Amniotic stem cell (primary cell): Measurements from ENCODE around the gene INPP4A.

Experiments used
- DNase-seq: peaks from one replicate; lab custom pipeline; 2025; lab: John Stamatoyannopoulos, UW

INPP4A gene

DNA sequence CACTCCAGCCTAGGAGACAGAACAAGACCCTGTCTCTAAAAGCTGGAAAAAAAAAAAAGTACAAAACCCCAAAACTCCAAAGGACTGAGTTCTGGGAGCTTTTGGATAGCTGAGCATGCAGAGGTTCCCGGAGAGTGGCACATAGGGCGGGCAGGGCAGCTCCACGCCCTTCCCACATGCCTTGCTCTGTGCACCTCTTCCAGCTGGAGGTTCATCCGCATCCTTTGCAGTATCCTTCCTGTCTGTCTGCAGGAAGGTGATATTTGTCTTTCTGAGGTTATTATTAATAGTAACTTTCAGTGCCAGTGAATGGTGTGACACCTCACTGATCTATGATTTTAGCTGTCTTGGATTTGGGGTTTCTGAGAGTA is 70.2 kb downstream of the INPP4A start:
- no peak for DNase-seq

DNA sequence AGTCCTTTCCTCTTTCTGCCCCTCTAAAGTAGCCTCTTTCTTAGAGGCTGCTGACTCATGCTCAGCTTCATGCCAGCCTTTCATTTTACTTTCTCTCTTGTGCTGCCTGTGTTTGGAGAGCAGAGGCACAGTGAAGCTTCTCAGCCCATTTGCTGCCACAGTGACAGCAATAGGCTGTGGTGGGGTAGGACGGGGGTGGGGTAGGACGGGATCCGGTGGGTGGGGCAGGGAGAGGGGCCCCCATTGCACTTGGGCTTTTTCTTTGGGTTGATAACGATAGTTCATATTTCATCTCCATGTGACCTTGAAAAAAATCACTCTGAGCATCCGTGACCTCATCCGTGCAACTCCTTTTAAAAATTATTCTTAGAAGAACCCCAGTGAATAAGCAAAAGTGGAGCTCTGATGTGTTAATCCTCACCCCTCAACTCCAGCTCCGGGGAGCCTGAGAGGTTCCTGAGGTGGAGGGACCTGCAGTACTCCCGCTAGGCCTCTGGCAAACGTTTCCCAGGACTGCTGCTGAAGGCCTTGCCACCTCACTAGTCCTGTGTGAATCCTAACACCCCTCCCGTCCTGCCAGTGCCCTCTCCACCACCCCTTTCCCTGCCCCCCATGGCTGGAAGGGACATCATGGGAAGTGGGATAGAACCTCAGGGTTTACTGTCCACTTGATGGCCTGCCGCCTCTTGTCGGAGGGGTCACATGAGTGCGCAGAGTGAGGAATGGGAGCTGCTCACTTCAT is 70.8 kb downstream of the INPP4A start:
- DNase-seq = no peak

DNA sequence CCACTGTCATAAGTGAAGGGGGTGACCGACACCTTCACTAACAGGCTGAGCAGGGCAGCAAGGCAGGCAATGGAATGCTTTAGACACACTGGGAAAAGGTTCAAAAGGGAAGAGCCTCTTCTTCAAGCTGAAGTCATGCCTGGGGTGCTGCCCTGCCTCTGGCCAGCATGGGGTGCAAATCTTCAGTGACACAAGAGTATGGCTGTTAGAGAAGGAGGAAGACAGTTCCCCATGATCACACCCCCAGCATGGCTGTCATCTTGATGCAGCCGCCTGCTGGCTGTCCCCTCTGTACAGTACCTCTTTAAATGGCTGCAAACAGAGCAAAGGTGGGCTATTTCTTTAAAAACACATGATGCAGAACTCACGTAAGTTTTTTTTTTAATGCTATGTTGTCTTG is 71.9 kb downstream of the INPP4A start:
- no peak for DNase-seq

DNA sequence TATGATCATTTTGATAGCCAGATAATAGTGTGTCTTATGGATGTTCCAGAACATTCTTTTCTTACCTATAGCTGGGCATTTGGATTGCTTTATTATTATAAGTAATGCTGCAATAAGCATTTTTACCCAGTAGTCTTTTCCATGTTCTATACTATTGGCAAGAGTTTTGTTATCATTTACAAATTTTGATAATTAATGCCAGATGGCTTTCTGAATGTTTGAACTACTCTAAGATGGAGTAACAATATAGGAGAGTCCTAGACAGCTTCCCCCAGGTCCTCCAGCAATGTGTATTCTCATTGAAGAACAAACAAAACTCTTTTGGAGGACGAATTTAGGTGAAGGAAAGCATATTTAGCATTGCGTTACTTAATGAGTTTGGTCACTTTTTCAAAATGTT is 73.0 kb downstream of the INPP4A start:
- no peak for DNase-seq

DNA sequence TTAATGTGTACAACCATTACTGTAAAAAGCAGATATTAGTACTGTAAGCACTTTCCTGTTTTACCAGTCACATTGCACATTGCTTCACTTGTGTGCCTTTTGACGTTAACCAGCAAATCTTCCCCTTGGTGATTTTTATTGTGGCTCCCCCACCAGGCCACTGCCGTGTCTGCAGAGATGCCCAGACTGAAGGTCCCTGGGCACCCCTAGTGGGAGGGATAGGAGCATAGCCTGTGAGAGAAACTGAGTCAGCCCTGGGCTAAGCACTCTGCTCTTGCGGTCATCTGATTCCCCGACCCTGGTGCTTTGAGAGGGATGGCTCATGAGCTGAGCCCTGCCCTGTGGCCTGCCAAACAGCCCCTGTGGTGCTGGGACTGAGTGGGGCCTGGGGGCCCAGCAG is 73.4 kb downstream of the INPP4A start:
- DNase-seq = no peak

DNA sequence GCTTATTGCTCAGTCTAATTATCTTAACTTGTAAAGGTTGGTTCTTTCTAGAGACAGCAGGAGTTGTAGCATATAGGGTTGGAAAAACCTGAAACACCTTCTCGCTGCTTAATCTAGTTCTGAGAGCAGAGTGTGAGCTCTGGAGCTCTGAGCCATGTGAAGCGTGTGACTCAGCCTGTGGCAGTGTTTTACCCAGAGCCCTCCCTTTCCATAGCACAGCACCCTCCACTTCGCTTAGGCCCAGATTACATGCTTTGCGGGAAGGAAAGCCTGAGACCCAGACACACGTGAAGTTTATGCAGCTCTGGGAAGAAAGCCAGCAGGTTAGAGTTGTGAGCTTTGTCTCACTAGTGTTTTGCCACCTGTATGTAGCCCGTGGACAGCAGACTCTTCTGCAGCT is 74.5 kb downstream of the INPP4A start:
- no peak for DNase-seq

DNA sequence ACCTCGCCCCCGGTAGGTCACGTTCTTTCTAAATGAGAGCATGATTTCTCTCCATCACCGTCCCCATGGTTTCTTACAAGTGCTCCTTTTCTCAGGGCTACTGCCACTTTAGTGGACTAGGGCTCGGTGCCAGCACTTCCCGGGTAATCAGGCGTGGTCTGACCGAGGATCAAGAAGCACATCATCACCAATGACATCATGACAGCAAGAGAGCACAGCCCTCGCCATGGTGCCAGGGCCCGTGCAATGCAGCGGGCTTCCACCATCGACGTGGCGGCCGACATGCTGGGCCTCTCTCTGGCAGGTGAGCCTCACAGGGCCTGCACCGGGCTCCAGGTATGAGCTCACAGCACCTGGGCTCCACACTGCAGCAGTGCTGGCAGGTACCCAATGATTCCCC is 75.2 kb downstream of the INPP4A start:
- DNase-seq = no peak

DNA sequence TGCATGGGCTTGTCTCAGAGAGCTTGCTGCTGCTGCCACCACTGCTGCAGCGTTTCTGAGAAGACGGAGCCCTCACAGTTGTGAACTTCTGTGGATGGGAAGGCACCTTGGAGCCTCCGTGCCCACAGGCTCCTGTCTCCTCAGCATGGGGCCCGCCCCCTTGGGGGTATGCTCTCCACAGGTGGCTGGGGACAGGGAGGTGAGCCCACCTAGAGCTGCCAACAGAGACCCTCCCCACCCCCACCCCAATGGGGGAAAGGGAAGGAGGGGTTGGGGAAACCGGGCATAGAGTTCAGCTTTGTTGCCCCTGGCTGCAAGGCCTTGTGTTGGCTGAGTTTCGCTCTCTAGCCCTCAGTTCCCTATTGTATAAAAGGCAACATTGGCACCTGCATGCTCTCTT is 76.1 kb downstream of the INPP4A start:
- no peak for DNase-seq

DNA sequence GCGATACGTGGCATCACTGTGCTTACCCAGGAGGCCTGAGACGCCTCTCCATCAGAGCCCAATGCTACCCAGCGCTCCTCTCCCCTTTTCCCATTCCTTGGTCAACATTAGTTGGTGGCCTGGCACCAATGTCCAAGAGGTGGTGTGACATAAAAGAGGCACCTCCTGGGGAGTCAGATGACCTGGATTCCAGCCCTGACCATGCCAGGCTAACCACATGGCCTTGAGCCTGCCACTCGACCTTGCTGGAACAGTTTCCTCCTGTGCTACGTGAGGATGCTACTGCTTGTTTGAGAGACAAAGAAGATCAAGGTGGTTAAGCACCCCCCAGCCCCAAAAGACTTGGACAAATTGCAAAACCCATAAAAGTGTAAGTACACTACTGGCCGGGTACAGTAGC is 76.6 kb downstream of the INPP4A start:
- no peak for DNase-seq

DNA sequence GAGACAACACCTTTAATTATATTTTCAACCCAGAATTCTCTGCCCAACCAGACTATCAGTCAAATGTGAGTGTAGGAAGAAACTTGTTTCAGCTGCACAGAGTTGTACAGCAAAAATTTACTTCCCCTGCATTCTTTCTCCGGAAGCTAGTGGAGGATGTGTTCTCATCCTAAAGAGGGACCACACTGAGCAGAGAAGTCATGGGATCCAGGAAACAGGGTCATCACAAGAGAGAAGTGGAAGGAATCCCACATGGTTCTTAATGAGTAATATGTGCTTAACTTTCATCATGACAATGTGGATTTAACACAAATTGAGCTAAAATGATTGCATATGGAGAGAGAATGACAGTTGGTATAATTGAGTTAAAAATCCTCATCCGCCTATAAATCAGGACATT is 78.2 kb downstream of the INPP4A start:
- no peak for DNase-seq

DNA sequence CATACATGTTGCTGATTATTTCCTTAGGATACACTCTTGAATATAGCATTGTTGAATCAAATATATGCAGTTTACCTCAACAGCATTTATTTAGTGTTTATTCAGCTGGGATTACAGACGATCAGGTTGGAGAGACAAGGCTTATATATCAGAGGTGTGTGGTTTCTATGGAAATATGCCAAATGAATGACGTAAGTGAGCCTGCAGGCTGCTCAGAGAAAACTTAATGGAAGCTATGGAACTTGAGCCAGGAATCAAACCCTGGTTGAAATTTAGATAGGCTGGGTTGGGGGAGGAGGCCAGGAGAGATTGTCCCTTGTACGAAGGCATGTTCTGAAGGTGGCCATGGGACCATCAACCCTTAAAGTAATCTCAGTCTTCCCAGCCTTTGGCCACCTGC is 79.5 kb downstream of the INPP4A start:
- no peak for DNase-seq

DNA sequence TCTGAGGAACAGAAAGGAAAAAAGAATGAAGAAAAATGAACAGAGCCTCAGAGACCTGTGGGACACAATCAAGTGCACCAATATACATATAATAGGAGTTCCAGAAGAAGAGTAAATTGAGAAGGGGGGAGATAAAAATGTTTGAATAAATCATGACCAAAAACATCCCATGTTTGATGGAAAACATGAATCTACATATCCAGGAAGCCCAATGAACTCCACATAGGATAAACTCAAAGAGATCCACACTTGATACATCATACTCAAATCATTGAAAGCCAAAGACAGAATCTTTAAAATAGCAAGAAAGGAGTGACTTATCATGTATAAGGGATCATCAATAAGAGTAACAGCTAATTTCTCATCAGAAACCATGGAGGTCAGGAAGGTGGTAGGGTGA is 83.7 kb downstream of the INPP4A start:
- DNase-seq = no peak

DNA sequence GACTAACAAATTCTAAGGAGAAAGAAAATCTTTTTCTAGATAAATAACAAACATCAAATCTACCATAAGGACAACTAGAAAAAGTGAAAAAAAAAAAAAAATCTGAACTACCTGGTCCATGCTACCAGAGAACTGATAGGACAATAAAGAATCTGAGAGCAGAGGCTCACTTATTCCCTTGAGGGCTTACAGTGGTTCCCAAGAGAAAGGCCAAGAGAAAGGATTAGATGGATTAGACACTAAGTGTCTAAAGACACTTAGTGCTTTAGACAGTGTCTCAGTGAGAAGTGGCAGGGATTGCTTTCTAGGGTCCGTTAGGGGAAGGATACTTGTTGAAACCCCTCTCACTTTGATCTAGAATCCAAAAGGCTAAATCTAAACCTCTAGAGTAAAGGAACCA is 85.5 kb downstream of the INPP4A start:
- no peak for DNase-seq

DNA sequence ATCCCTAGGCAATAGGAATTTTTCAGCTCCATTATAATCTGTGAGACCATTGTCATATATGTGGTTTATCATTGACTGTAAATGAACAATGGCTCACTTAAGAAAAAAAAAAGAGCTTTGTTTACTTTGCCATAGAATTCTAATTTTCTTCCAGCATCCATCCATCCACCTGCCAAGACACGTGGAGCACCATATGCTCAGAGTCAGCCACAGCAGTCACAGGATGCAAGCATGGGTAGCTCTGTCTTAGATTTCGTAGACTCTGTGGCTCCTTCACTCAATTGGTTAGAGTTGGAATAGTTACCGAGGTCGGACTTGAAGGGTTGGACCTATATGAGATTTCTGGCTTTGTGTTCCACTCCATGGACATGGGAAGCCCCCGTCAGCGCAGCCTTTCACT is 88.1 kb downstream of the INPP4A start:
- no peak for DNase-seq

DNA sequence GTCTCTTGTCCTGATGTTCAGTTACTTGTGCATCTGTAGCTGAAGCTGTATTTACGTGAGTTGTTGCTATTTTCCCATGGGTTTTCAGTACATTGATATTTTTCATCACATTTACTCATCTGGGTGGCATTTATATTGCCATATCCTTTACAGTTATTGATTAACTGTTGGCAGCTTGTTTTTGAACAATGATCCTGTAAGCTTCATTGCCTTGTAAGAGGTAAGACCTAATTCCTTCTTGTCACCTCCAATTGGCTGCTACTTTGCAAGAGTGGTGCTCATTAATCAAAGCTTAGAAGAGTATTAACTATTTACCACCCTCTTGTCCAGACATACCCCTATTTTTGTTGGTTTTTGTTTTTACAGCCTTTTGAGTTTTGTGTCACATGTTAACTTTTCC is 88.9 kb downstream of the INPP4A start:
- no peak for DNase-seq

DNA sequence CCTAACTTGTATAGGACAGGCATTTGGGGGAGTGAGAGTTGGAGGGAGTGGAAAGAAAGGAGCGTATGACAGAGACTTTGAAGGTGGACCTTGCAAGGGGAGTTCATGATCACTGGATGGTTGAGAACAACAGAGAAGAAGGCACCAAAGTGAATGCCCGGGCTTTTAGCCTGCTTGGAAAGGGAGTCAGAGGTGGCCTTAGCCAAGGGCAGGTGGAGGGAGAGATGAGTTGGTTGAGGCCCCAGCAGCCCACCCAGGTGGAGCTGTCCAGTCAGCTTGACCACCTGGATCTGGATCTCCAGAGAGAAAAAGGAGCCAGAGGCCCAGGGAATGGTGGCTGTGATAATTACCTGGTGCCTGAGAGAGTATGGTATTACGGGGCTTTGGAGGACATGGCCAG is 90.1 kb downstream of the INPP4A start:
- no peak for DNase-seq

DNA sequence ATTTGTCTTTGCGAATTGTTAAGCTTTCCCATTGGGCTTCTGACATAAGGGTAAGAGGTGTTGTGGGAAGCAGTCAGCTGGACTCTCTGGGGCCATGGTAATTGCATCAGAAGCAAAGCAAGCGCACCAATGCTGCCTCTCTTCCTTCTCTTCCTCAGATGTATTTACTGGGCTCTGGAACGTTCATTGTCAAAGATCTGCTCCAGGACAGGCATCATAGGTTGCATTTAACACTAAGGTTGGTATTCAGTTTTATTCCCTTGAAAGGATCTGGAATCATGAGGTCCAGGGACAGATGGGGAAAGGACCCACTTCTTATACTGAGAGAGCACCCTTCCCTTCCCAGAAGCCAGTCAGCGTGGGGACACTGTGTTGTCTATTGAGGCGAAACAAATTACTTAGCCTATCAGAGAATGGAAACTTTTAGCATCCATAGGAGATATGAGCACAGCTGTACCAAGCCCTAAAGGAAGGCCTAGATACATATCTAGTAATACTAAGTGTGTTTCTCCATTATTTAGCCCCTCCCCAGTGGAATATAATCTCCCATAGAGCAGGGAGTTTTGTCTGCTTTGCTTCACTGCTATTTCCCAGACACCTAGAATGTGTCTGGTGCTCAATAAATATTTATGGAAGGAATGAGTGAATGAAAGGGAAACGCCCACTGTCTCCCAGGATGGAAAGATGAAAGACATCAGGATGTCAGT is 91.5 kb downstream of the INPP4A start:
- no peak for DNase-seq

DNA sequence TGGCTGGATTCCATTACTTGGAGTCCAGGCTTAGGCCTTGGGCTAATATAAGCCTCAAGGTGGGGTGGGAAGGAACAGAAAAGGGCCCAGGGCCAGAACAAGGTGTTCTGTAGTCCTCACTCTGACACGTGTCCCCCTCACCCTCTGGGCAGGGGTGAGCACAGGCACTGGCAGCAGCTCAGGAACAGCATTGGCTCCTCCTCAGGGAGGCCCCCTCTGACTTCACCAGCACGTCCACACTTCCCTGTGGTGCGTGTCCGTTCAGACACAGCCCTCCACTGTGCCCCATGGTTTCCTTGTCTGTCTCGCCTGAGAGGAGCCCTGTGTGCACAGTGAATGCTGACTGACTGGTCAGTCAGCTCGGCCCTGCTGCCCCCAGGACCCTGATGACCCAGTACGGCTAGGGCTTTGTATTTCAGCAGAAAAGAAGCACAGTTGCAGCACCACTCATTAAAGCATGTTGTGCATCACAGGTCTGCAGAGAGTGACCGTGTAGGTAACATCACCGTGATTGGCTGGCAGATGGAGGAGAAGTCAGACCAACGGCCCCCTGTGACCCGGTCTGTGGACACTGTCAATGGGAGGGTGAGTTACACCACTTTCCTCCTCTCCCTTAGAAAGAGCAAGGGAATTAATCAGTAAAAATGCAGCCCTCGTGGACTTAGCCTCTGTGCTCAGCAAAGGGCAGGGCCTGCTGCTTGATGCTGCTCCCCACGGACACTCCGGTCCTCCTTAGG is 92.9 kb downstream of the INPP4A start:
- DNase-seq = no peak

DNA sequence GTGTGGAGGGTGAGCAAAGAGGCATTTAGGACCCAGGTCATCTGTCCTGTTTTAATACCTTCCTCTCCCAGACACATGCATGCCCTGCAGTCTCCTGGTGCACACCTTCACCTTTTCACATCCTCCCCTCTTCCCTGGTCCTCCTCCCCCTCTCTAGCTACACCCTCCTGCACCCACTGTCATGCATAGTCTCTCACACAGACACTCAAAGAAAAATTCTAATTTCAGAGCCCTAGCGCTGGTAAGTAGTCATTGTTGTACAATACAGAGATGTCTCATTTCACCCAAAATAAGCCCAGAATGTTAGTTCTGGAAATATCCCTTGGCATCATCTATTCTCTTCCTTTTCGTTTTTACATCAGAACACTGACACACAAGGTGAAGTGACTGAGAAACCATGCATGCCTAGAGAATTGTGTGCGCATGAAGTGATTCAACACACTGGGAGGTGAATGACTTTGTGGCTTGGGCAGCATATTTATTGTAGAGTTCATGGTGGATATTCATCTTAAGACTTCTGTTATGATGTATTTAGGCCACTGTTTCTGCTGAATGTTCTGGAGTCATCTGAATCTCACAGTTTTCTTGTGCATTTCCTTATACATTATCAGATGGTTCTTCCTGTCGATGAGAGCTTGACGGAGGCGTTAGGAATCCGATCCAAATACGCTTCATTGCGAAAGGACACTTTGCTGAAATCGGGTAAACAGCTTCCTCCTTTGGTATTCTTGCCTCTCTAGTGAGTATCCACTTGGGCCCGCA is 93.8 kb downstream of the INPP4A start:
- no peak for DNase-seq

DNA sequence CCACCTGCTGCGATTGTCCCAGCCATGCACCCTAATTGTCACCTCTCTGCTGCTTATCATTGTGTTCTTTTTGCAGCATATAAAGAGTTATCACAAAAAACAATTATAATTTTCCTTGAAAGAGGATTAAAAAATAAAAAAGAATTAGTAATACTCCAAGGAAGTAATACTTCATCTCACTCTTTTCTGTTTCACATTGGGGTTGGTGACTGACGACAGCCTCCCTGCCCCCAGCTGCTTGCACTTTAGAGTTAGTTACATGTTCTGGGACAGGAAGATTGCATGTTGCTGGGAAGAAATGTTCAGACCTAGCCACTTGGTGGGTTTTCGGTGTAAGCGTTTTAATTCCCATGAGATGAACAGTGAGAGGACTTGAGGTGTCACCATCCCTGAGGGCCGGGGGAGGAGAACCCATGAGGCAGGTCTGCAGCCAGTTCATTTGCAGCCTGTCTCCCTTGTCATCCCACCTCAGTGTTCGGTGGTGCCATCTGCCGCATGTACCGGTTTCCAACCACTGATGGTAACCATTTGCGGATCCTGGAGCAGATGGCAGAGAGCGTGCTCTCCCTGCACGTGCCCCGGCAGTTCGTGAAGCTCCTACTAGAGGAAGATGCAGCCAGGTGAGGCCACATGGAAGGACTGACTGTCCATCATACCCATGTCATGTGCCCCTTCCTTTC is 94.5 kb downstream of the INPP4A start:
- DNase-seq = no peak

DNA sequence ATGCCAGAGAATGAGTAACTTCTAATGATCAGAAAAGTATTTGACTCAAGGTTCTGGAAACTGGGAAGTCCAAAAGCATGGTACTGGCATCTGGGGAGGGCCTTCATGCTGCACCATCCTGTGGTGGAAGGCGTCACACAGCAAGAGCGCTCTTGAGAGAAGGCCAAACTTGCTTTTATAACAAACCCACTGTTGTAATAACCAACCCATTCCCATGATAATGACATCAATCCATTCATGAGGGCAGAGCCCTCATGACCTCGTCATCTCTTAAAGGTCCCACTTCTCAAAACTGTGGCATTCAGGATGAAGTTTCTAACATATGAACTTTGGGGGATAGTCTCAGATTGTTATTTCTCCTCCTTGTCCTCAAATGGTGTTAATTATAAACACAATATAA is 95.9 kb downstream of the INPP4A start:
- no peak for DNase-seq

DNA sequence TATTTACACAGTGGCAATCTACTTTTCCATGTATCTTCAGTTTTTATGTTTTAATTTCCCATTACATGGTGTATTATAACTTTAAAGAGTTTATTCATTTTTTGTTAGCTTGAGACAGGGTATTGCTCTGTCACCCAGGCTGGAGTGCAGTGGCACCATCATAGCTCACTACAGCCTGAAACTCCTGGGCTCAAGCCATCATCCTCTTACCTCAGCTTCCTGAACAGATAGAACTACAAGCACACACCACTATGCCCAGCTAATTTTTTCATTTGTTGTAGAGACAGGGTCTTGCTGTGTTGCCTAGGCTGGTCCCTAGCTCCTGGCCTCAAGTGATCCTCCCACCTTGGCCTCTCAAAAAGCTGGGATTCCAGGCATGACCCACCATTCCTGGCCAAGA is 96.8 kb downstream of the INPP4A start:
- no peak for DNase-seq
